HL-60 (cell line): ENCODE data around the gene SVIL.
"Not testable (repeated sequence)": the region's sequence is repeated elsewhere in the genome, so short reads cannot be mapped to it uniquely, and the experiment has no call there.

Experiments used
- DNase-seq, 2 experiments: peaks; one replicate each; pipeline ENCODE4 v3.0.0-alpha.2; 2010 to 2020; ENCODE audit warnings: low read depth in 1 of 2, low spot score in 1 of 2
- H3K27ac ChIP-seq: fragments of 250-450 bp; sonication (Bioruptor Pico); replicated peaks from 2 replicates; pipeline ENCODE4 v1.5.1; 2020; ENCODE audit warnings: mild to moderate bottlenecking, moderate library complexity
- H3K27me3 ChIP-seq: fragments of 250-450 bp; sonication (Bioruptor Pico); 2 replicates; pipeline ENCODE4 v1.5.1; 2021; ENCODE audit warnings: mild to moderate bottlenecking, moderate library complexity; ENCODE audit not compliant: insufficient read depth, poor library complexity, severe bottlenecking
- H3K4me3 ChIP-seq: replicated peaks from 2 replicates; pipeline ENCODE4 v1.5.1; 2011; ENCODE audit warnings: mild to moderate bottlenecking, control low read depth, low read length; ENCODE audit not compliant: insufficient read depth
- GABPA ChIP-seq: IDR thresholded peaks from 2 replicates; pipeline ENCODE4 v1.6.1; 2012; ENCODE audit warnings: low read depth
- POLR2AphosphoS5 ChIP-seq: IDR thresholded peaks from 2 replicates; pipeline ENCODE4 v1.6.1; 2012; ENCODE audit warnings: low read depth
- REST ChIP-seq: IDR thresholded peaks from 2 replicates; pipeline ENCODE4 v1.6.1; 2012; ENCODE audit warnings: low read depth; ENCODE audit not compliant: insufficient replicate concordance
- SPI1 ChIP-seq: IDR thresholded peaks from 2 replicates; pipeline ENCODE4 v1.6.1; 2012; ENCODE audit warnings: low read depth, mild to moderate bottlenecking, borderline replicate concordance
- TF ChIP-seq, protein P1 (sequence below): IDR thresholded peaks from one replicate; pipeline ENCODE4 v1.5.1; 2011; ENCODE audit warnings: low read length, control low read depth, inconsistent platforms; ENCODE audit not compliant: insufficient read depth

The SVIL gene

DNA sequence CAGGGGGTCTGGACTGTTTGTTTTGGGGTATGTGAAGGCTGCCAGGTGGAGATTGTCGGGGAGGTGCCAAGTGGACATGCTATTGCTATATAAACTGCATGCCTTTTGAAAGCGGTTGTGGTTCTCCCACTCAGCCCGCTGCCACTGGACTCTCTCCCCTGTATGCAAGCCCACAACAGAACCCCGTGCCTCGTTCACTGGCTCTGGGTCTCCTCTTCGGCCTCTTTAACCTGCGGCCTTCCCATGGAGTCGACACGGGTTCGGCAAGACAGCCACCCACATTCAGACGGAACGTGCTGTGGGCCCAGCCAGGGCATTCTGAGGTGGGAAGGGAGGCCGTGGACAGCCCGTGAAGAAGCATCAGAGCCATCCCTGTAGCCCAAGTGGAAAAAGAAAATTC, 50.3 kb downstream of the SVIL start:
- TF ChIP-seq, protein P1, sequence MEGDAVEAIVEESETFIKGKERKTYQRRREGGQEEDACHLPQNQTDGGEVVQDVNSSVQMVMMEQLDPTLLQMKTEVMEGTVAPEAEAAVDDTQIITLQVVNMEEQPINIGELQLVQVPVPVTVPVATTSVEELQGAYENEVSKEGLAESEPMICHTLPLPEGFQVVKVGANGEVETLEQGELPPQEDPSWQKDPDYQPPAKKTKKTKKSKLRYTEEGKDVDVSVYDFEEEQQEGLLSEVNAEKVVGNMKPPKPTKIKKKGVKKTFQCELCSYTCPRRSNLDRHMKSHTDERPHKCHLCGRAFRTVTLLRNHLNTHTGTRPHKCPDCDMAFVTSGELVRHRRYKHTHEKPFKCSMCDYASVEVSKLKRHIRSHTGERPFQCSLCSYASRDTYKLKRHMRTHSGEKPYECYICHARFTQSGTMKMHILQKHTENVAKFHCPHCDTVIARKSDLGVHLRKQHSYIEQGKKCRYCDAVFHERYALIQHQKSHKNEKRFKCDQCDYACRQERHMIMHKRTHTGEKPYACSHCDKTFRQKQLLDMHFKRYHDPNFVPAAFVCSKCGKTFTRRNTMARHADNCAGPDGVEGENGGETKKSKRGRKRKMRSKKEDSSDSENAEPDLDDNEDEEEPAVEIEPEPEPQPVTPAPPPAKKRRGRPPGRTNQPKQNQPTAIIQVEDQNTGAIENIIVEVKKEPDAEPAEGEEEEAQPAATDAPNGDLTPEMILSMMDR: no peak
- TF ChIP-seq POLR2AphosphoS5 (no peak), SPI1 (no peak), GABPA (no peak), REST (no peak)
- DNase-seq: no peak
- Histone ChIP-seq H3K4me3 (no peak overlapping the region), H3K27ac (no peak overlapping the region), H3K27me3 (no peaks in the 10 kb centered on the region)

GRCh38 chr10:29583674-29584073, 51.1 kb downstream of the SVIL start:
- TF ChIP-seq, protein P1: no peak
- no peak for TF ChIP-seq POLR2AphosphoS5
- TF ChIP-seq SPI1: no peak
- TF ChIP-seq GABPA: no peak
- no peak for TF ChIP-seq REST
- no peak for DNase-seq
- H3K27ac ChIP-seq: no peak overlapping the region
- no peak overlapping the region for H3K4me3 ChIP-seq
- no peaks in the 10 kb centered on the region for H3K27me3 ChIP-seq

DNA sequence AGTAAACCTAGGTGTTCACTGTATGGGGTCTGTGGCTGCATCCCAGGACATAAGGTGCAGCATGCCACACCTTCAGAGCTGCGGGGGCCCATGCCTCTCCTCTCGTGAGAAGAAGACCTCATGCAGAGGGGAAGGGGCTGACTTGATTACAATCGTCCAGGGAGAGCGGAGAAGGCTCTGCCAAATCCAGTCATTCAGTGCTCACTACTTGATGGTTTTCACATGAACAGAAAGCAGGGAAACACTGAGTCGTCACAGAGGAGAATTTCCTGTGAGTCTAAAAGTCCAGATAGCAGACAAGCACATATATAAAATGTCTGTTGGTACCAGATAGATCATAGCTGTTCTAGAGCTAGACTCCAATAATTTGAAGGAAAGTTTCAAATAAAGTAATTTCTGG, 52.0 kb downstream of the SVIL start:
- DNase-seq, H3K4me3 ChIP-seq, H3K27ac ChIP-seq, H3K27me3 ChIP-seq: not testable (repeated sequence)

GRCh38 chr10:29579455-29579970, 55.3 kb downstream of the SVIL start:
- DNase-seq: no peak
- TF ChIP-seq POLR2AphosphoS5 (no peak), GABPA (no peak), SPI1 (no peak), REST (no peak)
- TF ChIP-seq, protein P1: no peak
- no peaks in the 10 kb centered on the region for H3K27me3 ChIP-seq
- H3K27ac ChIP-seq: no peak overlapping the region
- no peak overlapping the region for H3K4me3 ChIP-seq
